Gastroesophageal sphincter (tissue), 3 donors: Measurements from ENCODE around the gene OR1S2.

Experiments
- POLR2AphosphoS5 ChIP-seq: sonication (generic); formaldehyde crosslinking; IDR thresholded peaks from one replicate; pipeline ENCODE4 v1.6.1; 2017; ENCODE audit warnings: antibody characterized with exemption
- TF ChIP-seq, protein P1 (sequence below), 4 experiments: fragments of 200-600 bp in 2 of 4; fragments of 450-650 bp in 2 of 4; sonication (generic) in 1 of 4; IDR thresholded peaks; one replicate each; pipeline ENCODE4 v1.5.1; 2017 to 2019; ENCODE audit warnings: antibody characterized with exemption in 4 of 4, mild to moderate bottlenecking in 2 of 4, moderate library complexity in 2 of 4

GRCh38 chr11:58227956-58228615 is 24.1 kb upstream of the OR1S2 start:
- TF ChIP-seq, protein P1, sequence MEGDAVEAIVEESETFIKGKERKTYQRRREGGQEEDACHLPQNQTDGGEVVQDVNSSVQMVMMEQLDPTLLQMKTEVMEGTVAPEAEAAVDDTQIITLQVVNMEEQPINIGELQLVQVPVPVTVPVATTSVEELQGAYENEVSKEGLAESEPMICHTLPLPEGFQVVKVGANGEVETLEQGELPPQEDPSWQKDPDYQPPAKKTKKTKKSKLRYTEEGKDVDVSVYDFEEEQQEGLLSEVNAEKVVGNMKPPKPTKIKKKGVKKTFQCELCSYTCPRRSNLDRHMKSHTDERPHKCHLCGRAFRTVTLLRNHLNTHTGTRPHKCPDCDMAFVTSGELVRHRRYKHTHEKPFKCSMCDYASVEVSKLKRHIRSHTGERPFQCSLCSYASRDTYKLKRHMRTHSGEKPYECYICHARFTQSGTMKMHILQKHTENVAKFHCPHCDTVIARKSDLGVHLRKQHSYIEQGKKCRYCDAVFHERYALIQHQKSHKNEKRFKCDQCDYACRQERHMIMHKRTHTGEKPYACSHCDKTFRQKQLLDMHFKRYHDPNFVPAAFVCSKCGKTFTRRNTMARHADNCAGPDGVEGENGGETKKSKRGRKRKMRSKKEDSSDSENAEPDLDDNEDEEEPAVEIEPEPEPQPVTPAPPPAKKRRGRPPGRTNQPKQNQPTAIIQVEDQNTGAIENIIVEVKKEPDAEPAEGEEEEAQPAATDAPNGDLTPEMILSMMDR (IDR thresholded peaks at IDR 0.05): no peak
- TF ChIP-seq POLR2AphosphoS5: no peak
